Fibroblast of the conjunctiva (primary cell): ENCODE results near the gene PYCR2.
"Not testable (repeated sequence)": the region's sequence is repeated elsewhere in the genome, so short reads cannot be mapped to it uniquely, and the experiment has no call there.

Experiments used
- DNase-seq: peaks from one replicate; pipeline ENCODE4 v3.0.0-alpha.2; 2010; ENCODE audit warnings: low read depth

The PYCR2 gene

GRCh38 chr1:225890346-225891228 lies 33.5 kb downstream of the PYCR2 start:
- no peak for DNase-seq

GRCh38 chr1:225889743-225890142 lies 34.3 kb downstream of the PYCR2 start:
- no peak for DNase-seq

DNA sequence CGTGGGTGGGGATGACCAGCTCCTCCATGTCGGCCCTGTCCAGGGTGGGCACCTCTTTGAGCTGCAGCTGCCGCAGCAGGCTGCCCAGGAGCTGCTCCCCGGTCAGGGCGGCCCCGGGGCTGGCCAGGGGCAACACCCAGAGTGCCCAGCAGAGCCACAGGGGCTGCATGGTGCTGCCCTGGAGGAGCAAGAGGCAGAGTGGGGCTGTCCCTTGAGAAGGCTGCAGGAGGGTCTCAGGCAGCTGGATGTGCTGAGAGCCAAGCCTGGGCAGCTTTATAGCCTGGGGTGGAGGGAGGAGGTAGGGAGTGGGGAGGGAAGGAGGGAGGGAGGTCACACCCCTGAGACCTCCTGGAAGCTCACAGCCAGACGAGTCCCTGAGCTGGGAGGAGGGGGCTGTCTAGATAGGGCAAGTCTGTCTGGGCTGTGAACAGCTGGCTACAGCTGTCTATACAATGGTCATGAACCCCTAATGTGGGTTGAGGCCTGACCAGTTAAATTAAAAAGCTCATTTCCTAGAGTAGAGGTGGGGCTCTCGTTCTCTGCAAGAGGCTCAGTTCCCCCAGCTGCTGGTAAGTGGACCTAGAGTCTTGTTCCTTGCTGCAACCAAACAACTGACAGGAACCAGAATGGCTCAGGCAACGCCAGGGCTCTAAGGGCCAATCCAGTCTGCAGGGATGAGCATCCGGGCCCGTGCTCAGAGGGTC lies 35.0 kb downstream of the PYCR2 start, which contains the start of gene LEFTY1:
TSS of gene LEFTY1 (minus strand) at position 249 of the 704 bp plus-strand sequence. CDS start at position 169, 80 bp downstream.
- DNase-seq, result no peak

DNA sequence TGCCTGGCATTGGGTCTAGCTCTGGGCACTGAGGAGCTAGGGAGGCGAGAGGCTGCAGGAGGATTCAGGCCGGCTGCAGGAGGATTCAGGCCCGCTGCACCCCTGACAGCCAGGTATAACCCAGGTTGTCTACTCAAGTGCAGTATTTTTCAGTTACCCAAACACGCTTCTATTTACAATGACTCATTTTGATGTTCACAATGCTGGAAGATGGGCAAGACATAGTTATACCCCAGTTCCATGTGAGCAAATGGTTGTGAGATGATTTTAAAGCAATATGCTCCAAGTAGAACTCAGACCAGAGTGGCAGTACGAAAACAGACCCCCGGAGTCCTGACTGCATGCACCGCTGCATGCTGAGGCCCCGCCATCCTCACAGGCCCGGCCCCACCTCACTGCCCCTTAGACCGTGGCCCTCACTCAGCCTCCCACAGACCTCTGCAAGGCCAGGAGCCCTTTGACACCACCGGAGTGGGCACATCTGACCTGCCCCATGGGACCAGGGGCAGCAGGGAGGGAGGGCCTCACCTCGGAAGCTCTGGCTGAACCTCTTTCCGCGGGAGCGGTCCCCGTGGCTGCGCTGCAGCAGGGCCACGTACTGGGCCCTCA lies 35.7 kb downstream of the PYCR2 start:
- DNase-seq, result no peak

DNA sequence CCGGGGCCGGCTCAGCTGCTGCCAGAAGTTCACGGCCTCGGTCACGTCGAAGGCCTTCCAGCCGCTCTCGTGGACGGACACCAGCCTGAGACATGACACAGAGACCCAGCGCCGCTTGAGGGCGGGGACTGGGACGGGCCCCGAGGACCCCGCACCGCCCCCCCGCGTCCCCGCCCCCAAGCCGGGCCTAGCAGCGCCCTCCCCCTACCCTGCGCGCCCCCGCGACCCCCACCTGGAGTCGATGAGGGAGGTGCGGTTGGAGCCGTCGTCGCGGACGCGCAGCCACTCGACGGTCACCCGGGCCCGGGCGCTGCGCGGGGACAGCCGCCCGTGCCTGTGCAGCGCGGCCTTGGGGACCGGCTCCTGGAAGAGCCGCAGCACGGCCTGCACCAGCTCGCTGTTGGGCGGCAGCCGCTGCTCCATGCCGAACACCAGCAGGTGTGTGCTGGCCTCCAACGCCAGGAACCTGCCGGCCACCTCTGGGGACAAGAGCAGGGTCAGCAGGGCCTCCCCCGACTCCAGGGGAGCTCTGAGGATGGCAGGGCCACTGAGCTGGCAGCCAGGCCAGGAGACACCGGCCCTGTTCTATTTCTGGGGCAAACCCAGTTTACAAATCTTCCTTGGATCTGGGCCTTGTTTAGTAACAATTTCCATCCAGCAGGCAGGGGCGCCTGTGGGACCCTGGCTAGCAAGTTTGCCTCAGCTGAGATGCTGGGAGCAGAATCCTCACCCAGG lies 36.3 kb downstream of the PYCR2 start:
- DNase-seq, result not testable (repeated sequence)

DNA sequence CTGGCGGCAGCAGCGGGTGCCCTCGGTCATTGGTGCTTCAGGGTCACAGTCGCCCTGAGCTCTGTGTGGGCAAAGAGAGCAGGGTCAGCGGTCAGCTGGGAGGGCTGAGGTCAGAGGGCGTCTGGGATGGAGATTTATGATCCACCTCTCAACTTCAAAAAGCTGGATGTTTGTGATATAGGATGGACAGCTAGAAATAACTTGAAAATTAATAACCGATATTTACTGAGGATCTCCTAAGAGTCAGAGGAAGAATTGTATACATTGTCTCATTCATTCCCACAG lies 37.1 kb downstream of the PYCR2 start:
- no peak for DNase-seq

- no peak for DNase-seq
Measured at GRCh38 chr1:225886159-225887029, 37.7 kb downstream of the PYCR2 start.

- DNase-seq, result no peak
Measured at GRCh38 chr1:225885336-225885735, 38.7 kb downstream of the PYCR2 start.

DNA sequence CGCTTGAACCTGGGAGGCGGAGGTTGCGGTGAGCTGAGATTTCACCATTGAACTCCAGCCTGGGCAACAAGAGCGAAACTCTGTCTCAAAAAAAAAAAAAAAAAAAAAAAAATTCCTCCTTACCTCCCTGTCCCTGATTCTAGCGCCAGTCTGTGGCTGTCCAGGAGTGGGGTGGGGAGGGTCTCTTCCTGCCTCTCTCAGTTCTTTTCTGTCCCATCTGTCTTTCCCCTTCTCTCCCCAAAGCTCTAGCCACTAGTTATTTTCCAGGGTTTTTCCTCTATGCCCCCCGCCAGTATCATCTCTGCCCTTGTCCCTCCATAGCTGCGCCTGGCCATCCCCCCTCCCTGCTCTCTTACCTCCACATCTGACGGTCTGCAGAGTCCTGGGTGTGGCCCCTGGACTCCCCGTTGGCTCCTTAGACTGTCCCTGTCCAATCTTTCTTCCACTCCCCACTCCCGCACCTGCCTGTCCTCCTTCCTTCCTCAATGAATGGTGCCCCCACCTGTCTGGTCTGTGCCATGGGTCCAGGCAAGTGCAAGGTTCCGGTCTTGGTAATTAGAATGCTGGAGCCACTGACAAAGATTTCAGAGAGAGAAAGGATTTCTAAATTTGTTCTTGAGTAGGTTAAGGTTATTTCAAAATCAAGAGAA lies 40.3 kb downstream of the PYCR2 start:
- no peak for DNase-seq

GRCh38 chr1:225882694-225883615 lies 41.1 kb downstream of the PYCR2 start:
- DNase-seq, result no peak

DNA sequence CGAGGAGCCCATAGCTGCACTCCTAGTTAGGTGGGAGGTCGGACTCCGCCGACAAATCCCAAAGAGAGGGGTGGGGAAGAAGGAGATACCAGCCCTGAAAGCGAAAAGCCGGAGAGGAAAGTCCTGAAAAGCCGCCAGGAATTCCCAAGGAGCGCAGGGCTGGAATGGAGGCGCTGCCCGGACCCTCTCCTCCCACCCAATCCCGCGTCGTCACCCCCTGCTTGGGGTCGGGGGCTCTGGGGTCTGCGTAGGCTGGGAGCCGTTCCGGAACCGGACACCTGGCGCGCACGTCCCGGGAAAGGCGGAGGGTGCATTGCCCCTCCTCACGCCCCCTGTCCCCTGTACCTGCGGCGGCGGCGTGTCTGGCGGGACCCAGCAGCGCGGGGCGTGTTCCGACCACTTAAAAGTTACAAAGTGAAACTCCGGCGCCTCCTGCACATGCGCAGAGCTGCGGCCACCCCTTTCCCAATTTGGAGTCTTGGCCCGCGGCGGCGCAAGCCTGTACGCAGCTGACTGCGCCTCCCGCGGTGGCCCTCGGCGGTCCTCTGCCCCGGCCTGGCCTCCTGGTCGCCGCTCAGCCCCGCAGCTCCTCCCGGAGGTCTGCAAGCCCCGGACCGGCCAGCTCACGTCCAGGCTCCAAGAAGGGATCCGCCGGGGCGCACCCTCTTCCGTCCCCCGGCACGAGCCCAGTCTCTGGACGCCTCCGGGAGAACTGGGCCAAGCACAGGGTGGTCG lies 41.9 kb downstream of the PYCR2 start, which contains the start of gene TMEM63A:
TSS of gene TMEM63A (minus strand) at position 422 of the 735 bp plus-strand sequence. CDS start 4,800 bp downstream, outside the sequence.
- peak; percentile 67 for DNase-seq

DNA sequence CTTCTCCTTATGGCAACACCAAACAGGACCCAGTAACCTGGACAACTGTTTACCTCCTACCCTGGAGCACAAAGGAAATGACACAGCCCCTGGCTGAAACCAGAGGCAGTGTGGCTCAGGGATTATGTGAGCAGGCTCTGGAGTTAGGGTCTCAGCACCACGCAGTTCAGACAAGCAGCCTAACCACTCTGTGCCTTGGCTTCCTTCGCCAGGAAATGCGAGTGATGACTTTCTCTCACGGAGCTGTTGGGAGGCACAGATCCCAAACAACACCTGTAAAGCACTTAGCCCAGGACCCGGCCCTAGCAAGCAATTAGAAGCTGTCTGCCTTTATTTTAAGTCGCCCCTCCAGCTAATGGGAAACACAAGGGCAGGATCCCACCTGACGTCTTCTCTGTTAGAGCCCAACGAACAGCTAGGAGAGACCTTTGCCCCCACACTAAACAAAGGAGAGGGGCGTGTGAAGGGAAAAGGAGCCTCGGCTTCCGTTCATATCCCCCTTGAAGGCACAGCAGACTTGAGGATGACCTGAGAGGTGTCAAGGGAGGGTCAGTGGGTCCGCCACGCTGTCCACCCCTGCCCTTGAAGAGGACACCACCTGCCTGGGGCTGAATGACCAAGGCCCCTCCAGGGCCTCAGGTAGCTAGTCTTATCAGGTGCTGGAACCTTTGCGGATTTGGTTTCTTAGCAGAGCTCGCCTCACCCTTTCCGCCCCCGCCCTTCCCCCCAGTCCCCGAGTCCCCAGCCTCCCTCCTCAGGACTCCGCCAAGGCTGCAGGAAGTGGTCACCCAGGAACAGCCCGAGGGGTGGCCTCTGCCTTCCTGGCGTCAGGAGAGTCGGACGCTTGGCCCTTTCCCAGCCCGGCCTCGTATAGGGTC lies 42.7 kb downstream of the PYCR2 start:
- DNase-seq, result no peak

DNA sequence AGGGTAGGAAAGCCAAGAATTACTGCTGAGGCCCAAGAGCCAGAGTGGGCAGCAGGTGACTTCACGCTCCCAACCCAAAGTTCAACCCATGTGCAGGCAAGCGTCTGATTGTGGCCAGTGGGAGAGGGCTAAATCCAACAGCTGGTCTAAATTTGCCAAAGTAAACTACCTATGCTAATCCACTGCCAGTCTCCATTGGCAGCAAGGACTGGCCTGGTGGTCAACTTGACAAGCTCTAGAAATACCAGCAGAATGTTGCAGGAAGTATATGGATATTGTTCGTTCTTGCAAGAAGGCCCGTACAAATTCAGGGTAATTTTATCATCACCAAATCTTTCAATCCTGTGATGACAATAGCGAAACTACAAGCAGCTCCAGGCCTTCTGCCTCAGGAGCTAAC lies 43.4 kb downstream of the PYCR2 start:
- DNase-seq, result no peak

DNA sequence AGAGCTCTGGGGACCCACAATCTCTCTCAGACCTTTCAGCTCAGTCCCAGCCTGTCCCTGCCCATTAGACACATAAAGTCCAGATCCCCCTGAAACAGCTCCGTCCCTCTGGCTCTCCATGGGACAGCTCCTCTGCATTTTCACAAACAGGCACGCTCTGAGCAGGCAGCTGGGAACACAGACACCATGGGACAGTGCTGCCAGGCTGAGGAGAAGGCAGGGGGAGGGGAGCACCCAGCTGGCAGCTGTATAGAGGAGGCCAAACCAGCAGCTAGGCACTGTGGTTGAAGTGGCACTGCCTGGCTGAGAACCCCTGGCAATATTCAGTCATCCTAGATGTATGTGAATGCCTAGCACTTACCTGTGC lies 43.8 kb downstream of the PYCR2 start:
- no peak for DNase-seq

DNA sequence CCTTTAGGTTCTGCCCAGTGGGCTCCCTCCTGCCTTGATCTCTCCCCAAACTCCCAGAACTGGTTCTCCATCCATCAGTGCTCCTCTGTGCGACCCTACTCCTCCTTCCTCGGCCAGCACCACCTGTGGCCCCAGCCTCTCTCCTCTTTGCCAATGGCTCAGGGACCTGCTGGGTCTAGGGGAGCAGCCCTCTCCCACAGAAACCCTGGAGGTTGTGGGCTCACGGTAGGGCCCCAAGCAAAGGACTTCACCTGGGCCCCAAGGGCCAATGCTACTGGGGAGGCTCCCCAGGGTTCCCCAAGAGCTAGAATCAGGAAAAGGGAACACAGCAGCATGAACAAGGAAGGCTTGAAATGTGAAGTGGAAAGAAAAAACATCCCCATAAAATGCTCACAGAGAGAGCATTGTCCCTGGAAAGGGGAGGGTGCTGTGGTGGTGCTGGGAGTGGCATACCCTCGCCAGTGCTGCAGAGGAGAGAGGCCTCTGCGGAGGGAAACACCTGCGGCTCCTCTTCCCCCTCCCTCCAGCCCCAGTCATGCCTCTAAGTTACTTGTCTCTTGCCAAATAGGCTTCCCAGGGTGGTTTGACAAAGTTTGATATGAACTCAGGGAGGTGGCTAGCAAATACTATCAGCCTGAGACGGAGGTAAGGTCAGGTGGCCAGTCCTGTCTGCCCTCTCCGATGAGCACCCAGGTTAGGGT lies 44.4 kb downstream of the PYCR2 start:
- no peak for DNase-seq

DNA sequence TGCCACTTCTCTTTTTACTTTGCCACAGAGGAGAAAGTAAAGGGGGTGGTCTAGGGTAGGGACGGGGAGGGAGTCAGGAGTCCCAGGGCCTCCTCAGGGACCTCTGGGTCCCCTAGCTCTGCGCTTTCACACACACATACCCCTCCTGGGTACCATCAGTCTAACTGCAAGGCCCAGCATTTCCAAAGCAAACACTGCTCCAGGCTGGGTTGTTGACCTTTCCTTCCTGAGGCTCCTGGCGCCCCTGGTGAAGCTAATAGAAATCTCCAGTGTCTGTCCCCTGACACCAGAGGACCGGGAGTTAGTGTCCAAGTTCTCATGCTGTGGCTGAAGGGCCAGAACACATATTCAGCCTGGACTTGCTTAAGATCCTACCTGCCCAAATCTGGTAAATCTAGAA lies 45.8 kb downstream of the PYCR2 start:
- DNase-seq, result no peak

GRCh38 chr1:225877580-225877979 lies 46.5 kb downstream of the PYCR2 start:
- no peak for DNase-seq
